CD4-positive, alpha-beta T cell treated with Interleukin-15 for 4 hours (primary cell): ENCODE results near the gene SPDYE8.
A peak's percentile ranks its signal among the peaks of the same experiment; 100 is the strongest.
"Not testable (repeated sequence)": the region's sequence is repeated elsewhere in the genome, so short reads cannot be mapped to it uniquely, and the experiment has no call there.

Experiments used
- DNase-seq: peaks from one replicate; pipeline ENCODE4 v3.0.0-alpha.2; 2020; ENCODE audit warnings: low spot score

SPDYE8 gene, protein sequence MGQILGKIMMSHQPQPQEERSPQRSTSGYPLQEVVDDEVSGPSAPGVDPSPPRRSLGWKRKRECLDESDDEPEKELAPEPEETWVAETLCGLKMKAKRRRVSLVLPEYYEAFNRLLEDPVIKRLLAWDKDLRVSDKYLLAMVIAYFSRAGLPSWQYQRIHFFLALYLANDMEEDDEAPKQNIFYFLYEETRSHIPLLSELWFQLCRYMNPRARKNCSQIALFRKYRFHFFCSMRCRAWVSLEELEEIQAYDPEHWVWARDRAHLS

DNA sequence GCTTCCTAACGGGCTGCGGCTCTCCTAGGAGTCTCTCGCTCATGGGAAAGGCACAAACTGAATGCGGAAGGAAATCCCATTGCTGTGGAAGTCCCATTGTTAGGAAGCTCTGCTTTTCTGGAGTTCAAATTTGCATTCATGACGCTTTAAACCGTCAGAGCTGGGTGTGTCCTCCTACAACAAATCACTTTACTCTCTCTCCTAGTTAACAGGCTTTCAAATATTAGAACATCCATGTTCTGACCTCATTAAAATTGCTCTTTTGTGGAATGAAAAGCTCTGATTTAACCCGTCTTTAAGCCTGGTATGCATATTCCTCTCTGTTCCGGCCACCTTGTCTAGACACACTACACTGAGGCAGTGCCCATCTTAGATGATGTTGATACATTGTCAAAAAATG lies at the start of gene SPDYE8:
Gene SPDYE8, minus strand, starts transcription at position 101 of the 400 bp plus-strand sequence. CDS start 1,800 bp downstream, outside the sequence.
- DNase-seq: not testable (repeated sequence)

DNA sequence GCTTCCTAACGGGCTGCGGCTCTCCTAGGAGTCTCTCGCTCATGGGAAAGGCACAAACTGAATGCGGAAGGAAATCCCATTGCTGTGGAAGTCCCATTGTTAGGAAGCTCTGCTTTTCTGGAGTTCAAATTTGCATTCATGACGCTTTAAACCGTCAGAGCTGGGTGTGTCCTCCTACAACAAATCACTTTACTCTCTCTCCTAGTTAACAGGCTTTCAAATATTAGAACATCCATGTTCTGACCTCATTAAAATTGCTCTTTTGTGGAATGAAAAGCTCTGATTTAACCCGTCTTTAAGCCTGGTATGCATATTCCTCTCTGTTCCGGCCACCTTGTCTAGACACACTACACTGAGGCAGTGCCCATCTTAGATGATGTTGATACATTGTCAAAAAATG lies 28.2 kb upstream of the SPDYE8 start, which contains the start of gene SPDYE11:
Gene SPDYE11, minus strand, starts transcription at position 101 of the 400 bp plus-strand sequence. CDS start 1,800 bp downstream, outside the sequence.
- DNase-seq: not testable (repeated sequence)

DNA sequence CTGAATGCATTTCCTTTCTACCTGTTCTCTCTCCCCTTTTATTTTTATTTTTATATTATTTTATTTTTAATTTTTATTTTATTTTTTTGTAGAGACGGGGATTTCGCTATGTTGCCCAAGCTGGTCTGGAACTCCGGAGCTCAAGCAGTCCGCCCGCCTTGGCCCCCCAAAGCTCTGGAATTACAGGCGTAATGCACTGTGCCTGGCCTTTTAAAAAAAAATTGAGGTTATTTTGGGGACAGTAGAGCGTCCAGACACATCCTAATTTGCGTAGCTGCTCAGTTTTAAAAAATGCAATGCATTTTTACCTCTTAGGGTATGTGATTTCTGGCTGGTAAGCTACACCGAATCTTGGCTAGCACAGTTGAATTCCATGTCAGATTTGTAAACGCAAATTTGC lies 23.1 kb downstream of the SPDYE8 start:
- DNase-seq: not testable (repeated sequence)

DNA sequence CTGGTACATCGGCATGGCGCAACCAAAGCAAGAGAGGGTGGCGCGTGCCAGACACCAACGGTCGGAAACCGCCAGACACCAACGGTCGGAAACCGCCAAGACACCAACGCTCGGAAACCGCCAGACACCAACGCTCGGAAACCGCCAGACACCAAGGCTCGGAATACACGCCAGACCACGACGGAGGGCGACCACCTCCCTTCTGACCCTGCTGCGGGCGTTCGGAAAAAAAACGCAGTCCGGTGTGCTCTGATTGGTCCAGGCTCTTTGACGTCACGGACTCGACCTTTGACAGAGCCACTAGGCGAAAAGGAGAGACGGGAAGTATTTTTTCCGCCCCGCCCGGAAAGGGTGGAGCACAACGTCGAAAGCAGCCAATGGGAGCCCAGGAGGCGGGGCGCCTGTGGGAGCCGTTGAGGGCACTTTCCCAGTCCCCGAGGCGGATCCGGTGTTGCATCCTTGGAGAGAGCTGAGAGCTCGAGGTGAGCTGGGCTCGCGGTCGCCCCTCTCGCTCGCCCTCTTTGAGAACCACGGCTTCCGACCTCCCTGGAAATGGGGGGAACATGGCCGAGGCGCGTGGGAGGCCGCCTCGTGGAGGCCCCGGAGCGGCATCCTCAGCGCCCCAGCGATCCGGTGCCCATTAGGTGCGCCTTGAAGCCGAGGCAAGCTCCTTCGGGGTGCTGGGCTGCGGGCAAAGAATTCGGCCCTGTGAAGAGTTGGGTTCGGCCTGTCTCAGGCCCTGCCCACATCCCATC lies 23.7 kb downstream of the SPDYE8 start:
- DNase-seq: peak; percentile 88

GRCh38 chr7:73005356-73005692 lies 24.2 kb downstream of the SPDYE8 start:
- DNase-seq: peak; percentile 69

DNA sequence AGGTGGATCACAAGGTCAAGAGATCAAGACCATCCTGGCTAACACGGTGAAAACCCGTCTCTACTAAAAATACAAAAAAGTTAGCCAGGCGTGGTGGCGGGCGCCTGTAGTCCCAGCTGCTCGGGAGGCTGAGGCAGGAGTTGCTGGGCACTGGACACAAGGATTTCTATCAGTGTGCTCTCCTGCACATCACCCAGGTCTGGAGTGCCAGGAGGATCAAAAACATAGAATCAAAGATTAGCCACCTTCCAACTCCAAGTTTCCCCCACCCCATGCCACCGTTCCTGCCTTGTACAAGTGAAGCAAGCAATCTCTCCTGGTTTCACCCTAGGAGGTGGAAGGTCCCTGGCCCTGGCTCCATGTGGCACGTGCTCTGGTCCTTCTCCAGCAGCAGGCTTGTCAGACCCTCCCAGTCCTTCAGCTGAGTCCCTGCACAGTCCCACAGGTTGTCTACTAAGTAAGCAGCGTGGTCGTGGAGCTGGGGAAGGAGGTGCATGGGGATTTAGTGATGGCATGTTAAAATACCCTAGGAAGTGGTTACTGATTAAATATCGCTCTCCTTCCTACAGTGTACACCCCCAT lies 31.6 kb downstream of the SPDYE8 start:
- DNase-seq: not testable (repeated sequence)

DNA sequence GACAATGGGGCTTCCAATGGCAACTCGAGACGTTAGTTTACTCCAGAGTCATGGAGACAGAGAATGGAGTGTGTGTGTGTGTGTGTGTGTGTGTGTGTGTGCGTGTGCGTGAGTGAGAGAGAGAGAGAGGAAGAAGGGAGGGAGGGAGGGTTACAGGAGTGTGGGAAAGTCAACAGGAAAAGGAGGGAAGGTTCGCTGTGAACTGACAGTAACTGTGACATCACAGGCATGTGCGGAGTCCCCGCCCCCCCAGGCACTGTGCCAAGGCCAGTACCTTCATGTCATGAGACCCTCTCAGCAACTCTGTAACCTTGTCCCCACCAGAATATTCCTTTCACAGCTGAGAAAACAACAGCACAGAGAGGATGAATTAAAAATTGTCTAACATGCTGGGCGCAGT lies 32.1 kb downstream of the SPDYE8 start:
- DNase-seq: not testable (repeated sequence)

DNA sequence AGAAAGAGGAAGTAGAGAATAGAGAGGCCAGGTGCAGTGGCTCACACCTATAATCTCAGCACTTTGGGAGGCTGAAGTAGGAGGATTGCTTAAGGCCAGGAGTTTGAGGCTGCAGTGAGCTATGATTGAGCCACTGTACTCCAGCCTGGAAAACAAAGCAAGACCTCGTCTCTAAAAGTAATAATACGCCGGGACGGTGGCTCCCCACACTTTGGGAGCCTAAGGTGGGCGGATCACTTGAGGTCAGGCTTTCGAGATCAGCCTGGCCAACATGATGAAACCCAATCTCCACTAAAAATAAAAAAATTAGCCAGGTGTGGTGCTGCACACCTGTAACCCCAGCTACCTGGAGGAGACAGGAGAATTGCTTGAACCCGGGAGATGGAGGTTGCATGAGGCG lies 34.1 kb downstream of the SPDYE8 start:
- not testable (repeated sequence) for DNase-seq

DNA sequence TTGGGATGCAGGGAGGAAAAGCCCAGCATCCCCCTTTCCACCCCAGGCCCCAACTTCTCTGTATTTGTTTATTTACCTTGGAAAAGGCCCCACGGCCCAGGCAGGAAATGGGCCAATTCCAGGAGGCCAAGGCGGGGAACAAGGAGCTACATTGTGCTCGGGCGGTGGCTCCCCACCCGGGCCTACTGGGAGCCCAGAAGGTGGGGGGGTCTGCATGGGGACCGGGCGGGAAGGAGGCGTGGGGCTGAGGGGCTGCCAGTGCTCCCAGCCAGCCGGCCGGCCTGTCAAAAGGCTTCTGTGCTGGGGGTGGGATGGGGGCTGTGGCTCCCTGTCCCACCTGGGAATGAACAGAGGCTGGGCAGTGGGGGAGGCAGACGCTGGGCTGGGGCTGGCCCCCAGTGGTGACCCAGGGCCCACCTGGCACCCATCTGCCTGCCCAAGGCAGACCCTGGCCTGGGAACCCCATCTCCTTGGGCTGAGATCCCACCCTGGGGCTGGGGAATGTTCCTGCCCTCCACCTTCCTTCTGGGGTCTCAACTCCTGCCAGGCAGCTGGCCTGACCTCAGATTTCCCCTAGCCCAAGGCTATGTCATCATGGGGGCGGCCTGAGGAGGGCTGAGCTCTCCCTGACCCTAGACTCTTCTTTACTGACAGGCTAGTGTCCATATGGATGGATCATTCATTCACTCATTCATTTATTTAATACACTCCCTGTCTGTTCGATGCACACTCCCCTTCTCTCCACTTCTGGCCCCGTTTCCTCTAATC lies 39.2 kb downstream of the SPDYE8 start:
- not testable (repeated sequence) for DNase-seq

- DNase-seq: not testable (repeated sequence)
Observed at GRCh38 chr7:72982084-72982483, 47.5 kb downstream of the SPDYE8 start.

- DNase-seq: not testable (repeated sequence)
Observed at GRCh38 chr7:72980382-72980781, 49.2 kb downstream of the SPDYE8 start.

DNA sequence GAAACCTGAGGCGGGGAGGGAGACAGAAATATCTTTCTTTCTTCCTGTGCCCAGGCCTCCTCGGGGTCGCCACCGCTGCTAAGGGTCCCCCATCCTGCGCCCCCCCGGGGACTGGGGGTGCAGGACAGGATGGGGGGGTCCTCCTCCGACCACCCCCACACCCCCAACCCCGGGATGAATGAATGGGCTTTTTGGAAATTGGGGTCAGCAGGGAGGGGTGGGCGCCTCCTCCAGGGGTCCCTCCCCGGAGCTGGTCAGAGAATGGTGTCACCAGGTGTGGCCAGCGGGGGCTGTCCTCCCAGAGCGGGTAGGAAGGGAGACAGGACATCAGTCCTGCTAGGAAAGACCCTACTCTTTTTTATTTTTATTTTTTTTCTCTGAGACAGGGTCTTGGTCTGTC lies 53.1 kb downstream of the SPDYE8 start:
- not testable (repeated sequence) for DNase-seq

GRCh38 chr7:72975656-72976286 lies 53.8 kb downstream of the SPDYE8 start:
- DNase-seq: not testable (repeated sequence)

GRCh38 chr7:72974781-72975180 lies 54.8 kb downstream of the SPDYE8 start:
- not testable (repeated sequence) for DNase-seq

DNA sequence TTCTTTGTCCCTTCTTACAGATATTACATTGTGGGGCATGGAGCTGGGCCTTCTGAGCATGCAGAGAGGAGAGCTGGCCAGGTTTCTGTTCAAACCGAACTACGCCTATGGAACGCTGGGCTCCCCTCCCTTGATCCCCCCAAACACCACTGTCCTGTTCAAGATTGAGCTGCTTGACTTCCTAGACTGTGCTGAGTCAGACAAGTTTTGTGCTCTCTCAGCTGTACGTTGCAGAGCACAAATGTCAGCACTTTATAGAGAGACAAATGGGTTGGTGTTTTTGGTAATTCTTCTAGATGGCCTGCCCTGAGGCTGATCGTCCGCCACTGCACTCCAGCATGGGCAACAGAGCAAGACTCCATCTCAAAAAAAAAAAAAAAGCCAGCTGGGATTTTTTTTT lies 58.1 kb downstream of the SPDYE8 start:
- not testable (repeated sequence) for DNase-seq
